HepG2 (cell line): ENCODE measurements around the gene THADA. TPM values are rescaled to one million over a fixed set of nuclear protein-coding genes. Genes with fewer than 3 reads are reported as not detected.
A peak's percentile ranks its signal among the peaks of the same experiment; 100 is the strongest.

Experiments
- GLI4 ChIP-seq: sonication (generic); formaldehyde crosslinking; IDR thresholded peaks from 2 replicates; pipeline ENCODE4 v1.5.1; 2020; ENCODE audit warnings: missing genetic modification reagents, mild to moderate bottlenecking, moderate library complexity, borderline replicate concordance
- HDAC1 ChIP-seq: sonication (generic); formaldehyde crosslinking; IDR thresholded peaks from 2 replicates; pipeline ENCODE4 v1.5.1; 2020; ENCODE audit warnings: mild to moderate bottlenecking, missing genetic modification reagents
- HES4 ChIP-seq: sonication (generic); formaldehyde crosslinking; IDR thresholded peaks from 2 replicates; pipeline ENCODE4 v1.9.0; 2021; ENCODE audit warnings: mild to moderate bottlenecking, missing genetic modification reagents, borderline replicate concordance
- HINFP ChIP-seq: sonication (generic); formaldehyde crosslinking; IDR thresholded peaks from 2 replicates; pipeline ENCODE4 v1.4.0; 2020; ENCODE audit warnings: low read depth, mild to moderate bottlenecking, missing genetic modification reagents
- HNRNPH1 ChIP-seq: fragments of 200-400 bp; formaldehyde crosslinking; optimal IDR thresholded peaks from 2 replicates; pipeline ENCODE3; 2017; ENCODE audit warnings: mild to moderate bottlenecking, low read depth, low read length
- HNRNPK ChIP-seq: fragments of 200-400 bp; formaldehyde crosslinking; IDR thresholded peaks from 2 replicates; pipeline ENCODE4 v1.6.1; 2018; ENCODE audit warnings: low read length, low read depth, moderate library complexity, mild to moderate bottlenecking; ENCODE audit not compliant: poor library complexity, severe bottlenecking
- HOXA5 ChIP-seq: sonication (generic); formaldehyde crosslinking; IDR thresholded peaks from 2 replicates; pipeline ENCODE4 v1.4.0; 2020; ENCODE audit warnings: missing genetic modification reagents
- NCOR1 ChIP-seq: fragments of 200-600 bp; sonication (generic); IDR thresholded peaks from 2 replicates; pipeline ENCODE4 v1.7.0; 2017; ENCODE audit warnings: antibody characterized with exemption, low read length, borderline replicate concordance
- NFYB ChIP-seq: sonication (generic); formaldehyde crosslinking; IDR thresholded peaks from 2 replicates; pipeline ENCODE4 v1.4.0; 2020; ENCODE audit warnings: missing genetic modification reagents
- NONO ChIP-seq, 2 experiments: fragments of 450-650 bp in 1 of 2; sonication (generic) in 1 of 2; formaldehyde crosslinking in 1 of 2; IDR thresholded peaks in 1 of 2; conservative IDR thresholded peaks in 1 of 2; 2 replicates each; pipeline versions ENCODE4 v1.6.1 to v1.8.0; 2017 to 2022; ENCODE audit warnings: mild to moderate bottlenecking in 1 of 2, missing genetic modification reagents in 1 of 2, moderate library complexity in 1 of 2
- PATZ1 ChIP-seq: sonication (generic); formaldehyde crosslinking; IDR thresholded peaks from 2 replicates; pipeline ENCODE4 v1.4.0; 2020; ENCODE audit warnings: missing genetic modification reagents
- PHF5A ChIP-seq: IDR thresholded peaks from one replicate; pipeline ENCODE4 v1.6.1; 2018; ENCODE audit warnings: low read depth, missing genetic modification reagents; ENCODE audit not compliant: unreplicated experiment
- RBM22 ChIP-seq: fragments of 200-400 bp; formaldehyde crosslinking; optimal IDR thresholded peaks from 2 replicates; pipeline ENCODE3; 2017; ENCODE audit warnings: mild to moderate bottlenecking, low read length, moderate library complexity
- RFX3 ChIP-seq: IDR thresholded peaks from 2 replicates; pipeline ENCODE4 v1.6.1; 2016; ENCODE audit warnings: missing biosample characterization, missing genetic modification reagents
- RFXANK ChIP-seq: IDR thresholded peaks from 2 replicates; pipeline ENCODE4 v1.6.1; 2016
- SMYD3 ChIP-seq: sonication (generic); formaldehyde crosslinking; IDR thresholded peaks from 2 replicates; pipeline ENCODE4 v1.8.1; 2023; ENCODE audit warnings: mild to moderate bottlenecking, missing genetic modification reagents
- SP140L ChIP-seq: sonication (generic); formaldehyde crosslinking; IDR thresholded peaks from 2 replicates; pipeline ENCODE4 v1.4.0; 2020; ENCODE audit warnings: missing genetic modification reagents, borderline replicate concordance
- TCF7 ChIP-seq: sonication (generic); IDR thresholded peaks from 2 replicates; pipeline ENCODE4 v1.6.1; 2016; ENCODE audit warnings: antibody characterized with exemption, low read depth
- TGIF2 ChIP-seq: IDR thresholded peaks from 2 replicates; pipeline ENCODE4 v1.6.1; 2016; ENCODE audit warnings: control low read depth, missing compliant biosample characterization
- TSC22D2 ChIP-seq: sonication (generic); formaldehyde crosslinking; IDR thresholded peaks from 2 replicates; pipeline ENCODE4 v1.5.1; 2020; ENCODE audit warnings: missing genetic modification reagents, mild to moderate bottlenecking, borderline replicate concordance
- ZBTB2 ChIP-seq: sonication (generic); formaldehyde crosslinking; IDR thresholded peaks from 2 replicates; pipeline ENCODE4 v1.8.0; 2022; ENCODE audit warnings: low read depth, missing genetic modification reagents
- ZNF225 ChIP-seq: sonication (generic); formaldehyde crosslinking; IDR thresholded peaks from 2 replicates; pipeline ENCODE4 v1.4.0; 2020; ENCODE audit warnings: mild to moderate bottlenecking, missing genetic modification reagents
- ZNF274 ChIP-seq: sonication (generic); formaldehyde crosslinking; IDR thresholded peaks from 2 replicates; pipeline ENCODE4 v1.5.1; 2020; ENCODE audit warnings: mild to moderate bottlenecking, missing genetic modification reagents
- ZNF510 ChIP-seq: sonication (generic); formaldehyde crosslinking; IDR thresholded peaks from 2 replicates; pipeline ENCODE4 v1.4.0; 2020; ENCODE audit warnings: low read depth, mild to moderate bottlenecking, missing genetic modification reagents
- ZNF564 ChIP-seq: sonication (generic); formaldehyde crosslinking; IDR thresholded peaks from 2 replicates; pipeline ENCODE4 v1.8.1; 2023; ENCODE audit warnings: mild to moderate bottlenecking, missing genetic modification reagents
- ZNF644 ChIP-seq: IDR thresholded peaks from 2 replicates; pipeline ENCODE4 v1.6.1; 2016; ENCODE audit warnings: low read depth
- ZNF773 ChIP-seq: sonication (generic); formaldehyde crosslinking; IDR thresholded peaks from 2 replicates; pipeline ENCODE4 v1.4.0; 2020; ENCODE audit warnings: missing genetic modification reagents, borderline replicate concordance
- polyA plus RNA-seq, 8 experiments: library from polyadenylated mRNA; depleted of rRNA in 3 of 8; stranded (reverse) in 7 of 8; unstranded in 1 of 8; fragments of >200 nt; fragmentation: Illumina TruSeq in 4 of 8; extraction: Trizol in 4 of 8; gene quantifications; 2 replicates each; pipeline versions ENCODE4 v1.2.1 to v1.2.3, GENCODE V29; 2011 to 2016; ENCODE audit warnings: low read depth in 4 of 8, missing spikeins in 1 of 8, mixed read lengths in 1 of 8; ENCODE audit not compliant: insufficient read depth in 1 of 8
- total RNA-seq, 5 experiments: library from RNA; depleted of rRNA; stranded (reverse); fragments of >200 nt; fragmentation: Illumina TruSeq; extraction: Trizol; gene quantifications; 2 replicates each; pipeline ENCODE4 v1.2.3, GENCODE V29; 2016; ENCODE audit warnings: low read depth in 1 of 5

The THADA gene
- total and polyA plus RNA-seq, 2 of the 13 experiments (the other 11 are each of a cell fraction or from before 2014, with no cell fraction given): 12.7 to 21.7 TPM

- TF ChIP-seq ZBTB2 (CRISPR knock-in tag) (peak; percentile 57), RFX3 (CRISPR knock-in tag) (no peak), SMYD3 (CRISPR knock-in tag) (peak; percentile 82; the same call in 1 of the 2 replicates), ZNF564 (CRISPR knock-in tag) (peak; percentile 15; the same call in 1 of the 2 replicates), NONO (IDR thresholded peaks at IDR 0.05) (no peak), NONO (CRISPR knock-in tag; conservative IDR thresholded peaks at IDR 0.05) (0 out of 2 replicates have a peak, but pooled peaks have one; percentile 62), HES4 (CRISPR knock-in tag) (peak; percentile 89), HDAC1 (no peak), NFYB (CRISPR knock-in tag) (no peak), NCOR1 (no peak), PATZ1 (CRISPR knock-in tag) (peak; percentile 48; the same call in 1 of the 2 replicates), TSC22D2 (CRISPR knock-in tag) (peak; percentile 53), SP140L (no peak), ZNF510 (CRISPR knock-in tag) (no peak), HNRNPH1 (no peak), HOXA5 (CRISPR knock-in tag) (no peak), RBM22 (no peak), ZNF773 (no peak; the same call in 1 of the 2 replicates), GLI4 (no peak; the same call in 1 of the 2 replicates), HNRNPK (no peak), TGIF2 (CRISPR knock-in tag) (no peak), ZNF644 (CRISPR knock-in tag) (no peak), PHF5A (CRISPR knock-in tag) (no peak), TCF7 (no peak), RFXANK (CRISPR knock-in tag) (no peak), ZNF225 (no peak), HINFP (CRISPR knock-in tag) (no peak), ZNF274 (peak; percentile 86)
Observed at GRCh38 chr2:43225093-43225787, 370.6 kb downstream of the THADA start (continued).
